SK-N-SH (cell line): Measurements from ENCODE around the gene MARCKSL1. TPM values are rescaled to one million over a fixed set of nuclear protein-coding genes. Genes with fewer than 3 reads are reported as not detected.

Source experiments
- CTCF ChIA-PET: fragments of 300-600, 350-600 bp; formaldehyde crosslinking; extraction: SDS; loops from one replicate; lab custom pipeline; 2021; lab: Yijun Ruan, JAX
- POLR2A ChIA-PET: fragments of 350-600 bp; sonication (Branson Sonifier 250); formaldehyde crosslinking; extraction: SDS; loops from one replicate; lab custom pipeline; 2020; ENCODE audit warnings: antibody characterized with exemption, inconsistent platforms; lab: Yijun Ruan, JAX
- DNase-seq: peaks from one replicate; pipeline ENCODE4 v3.0.0; 2012
- H2AFZ ChIP-seq: fragments of 200-600 bp; sonication (generic); 2 replicates; pipeline ENCODE4 v1.8.1; 2016; ENCODE audit warnings: antibody characterized with exemption, mild to moderate bottlenecking, low read depth
- H3F3A ChIP-seq: fragments of 200-600 bp; sonication (generic); replicated peaks from 2 replicates; pipeline ENCODE3; 2016; ENCODE audit warnings: antibody characterized with exemption, mild to moderate bottlenecking; ENCODE audit not compliant: insufficient read depth
- H3K27ac ChIP-seq, 2 experiments: fragments of 200-500 bp in 1 of 2; fragments of 200-600 bp in 1 of 2; sonication (Bioruptor generic) in 1 of 2; sonication (generic), shearing (Covaris generic) in 1 of 2; 2 replicates each; pipeline versions ENCODE4 v1.5.1 to v1.6.1; 2014 to 2016; ENCODE audit warnings: low read depth in 2 of 2, inconsistent platforms in 1 of 2, low read length in 1 of 2, mild to moderate bottlenecking in 1 of 2, mixed read lengths in 1 of 2
- H3K27me3 ChIP-seq: fragments of 200-600 bp; sonication (generic), shearing (Covaris generic); 2 replicates; pipeline ENCODE4 v1.6.1; 2016; ENCODE audit warnings: mixed run types; ENCODE audit not compliant: insufficient read depth
- H3K36me3 ChIP-seq, 2 experiments: fragments of 200-500 bp in 1 of 2; fragments of 200-600 bp in 1 of 2; sonication (Bioruptor generic) in 1 of 2; sonication (generic) in 1 of 2; replicated peaks in 1 of 2; 2 replicates each; pipeline versions ENCODE3 to v1.5.1; 2014 to 2016; ENCODE audit warnings: low read length in 1 of 2, mild to moderate bottlenecking in 1 of 2; ENCODE audit not compliant: insufficient read depth in 2 of 2, control insufficient read depth in 1 of 2
- H3K4me1 ChIP-seq, 2 experiments: fragments of 200-500 bp in 1 of 2; fragments of 200-600 bp in 1 of 2; sonication (Bioruptor generic) in 1 of 2; sonication (generic), shearing (Covaris generic) in 1 of 2; 2 replicates each; pipeline versions ENCODE4 v1.5.1 to v1.6.1; 2014 to 2016; ENCODE audit warnings: low read depth in 1 of 2, low read length in 1 of 2, mixed run types in 1 of 2; ENCODE audit not compliant: insufficient read depth in 2 of 2, control insufficient read depth in 1 of 2
- H3K4me2 ChIP-seq: fragments of 200-600 bp; sonication (generic), shearing (Covaris generic); 2 replicates; pipeline ENCODE4 v1.6.1; 2017; ENCODE audit warnings: mixed run types
- H3K4me3 ChIP-seq, 2 experiments: fragments of 200-500 bp in 1 of 2; fragments of 200-600 bp in 1 of 2; sonication (Bioruptor generic) in 1 of 2; sonication (generic), shearing (Covaris generic) in 1 of 2; 2 replicates each; pipeline versions ENCODE4 v1.5.1 to v1.8.1; 2014 to 2016; ENCODE audit warnings: low read depth in 2 of 2, inconsistent platforms in 1 of 2, low read length in 1 of 2, mild to moderate bottlenecking in 1 of 2, mixed read lengths in 1 of 2, moderate library complexity in 1 of 2
- H3K79me2 ChIP-seq: fragments of 200-600 bp; sonication (generic); 2 replicates; pipeline ENCODE4 v1.8.1; 2017; ENCODE audit warnings: mild to moderate bottlenecking; ENCODE audit not compliant: insufficient read depth
- H3K9ac ChIP-seq: fragments of 200-600 bp; sonication (generic); 2 replicates; pipeline ENCODE4 v1.6.1; 2017; ENCODE audit warnings: mixed run types
- H3K9me2 ChIP-seq: fragments of 200-600 bp; sonication (generic); 2 replicates; pipeline ENCODE4 v1.6.1; 2017; ENCODE audit warnings: mixed run types
- H3K9me3 ChIP-seq: fragments of 200-600 bp; sonication (generic); 2 replicates; pipeline ENCODE4 v1.6.1; 2017; ENCODE audit warnings: mixed run types, mild to moderate bottlenecking, moderate library complexity
- H4K20me1 ChIP-seq: fragments of 200-600 bp; sonication (generic); 2 replicates; pipeline ENCODE4 v1.6.1; 2017; ENCODE audit warnings: mild to moderate bottlenecking, mixed run types; ENCODE audit not compliant: insufficient read depth
- ELF1 ChIP-seq: IDR thresholded peaks from 2 replicates; pipeline ENCODE4 v1.4.0; 2012
- FOXJ3 ChIP-seq: sonication (generic); formaldehyde crosslinking; IDR thresholded peaks from 2 replicates; pipeline ENCODE4 v1.5.1; 2020; ENCODE audit warnings: mild to moderate bottlenecking, missing genetic modification reagents
- FOXM1 ChIP-seq: IDR thresholded peaks from 2 replicates; pipeline ENCODE4 v1.4.0; 2012; ENCODE audit warnings: low read depth, mild to moderate bottlenecking
- GATA2 ChIP-seq: sonication (generic); formaldehyde crosslinking; IDR thresholded peaks from 2 replicates; pipeline ENCODE4 v1.5.0; 2020; ENCODE audit warnings: mild to moderate bottlenecking, missing genetic modification reagents
- IRF3 ChIP-seq: fragments of 150-350 bp; IDR thresholded peaks from 2 replicates; pipeline ENCODE4 v1.6.1; 2016; ENCODE audit warnings: mild to moderate bottlenecking, low read depth, low read length
- JUND ChIP-seq: IDR thresholded peaks from 2 replicates; pipeline ENCODE4 v1.4.0; 2012
- MAX ChIP-seq: IDR thresholded peaks from 2 replicates; pipeline ENCODE4 v1.4.0; 2012; ENCODE audit warnings: low read depth
- MEF2A ChIP-seq: IDR thresholded peaks from 2 replicates; pipeline ENCODE4 v1.4.0; 2012; ENCODE audit warnings: low read depth, borderline replicate concordance
- MXI1 ChIP-seq: IDR thresholded peaks from 2 replicates; pipeline ENCODE4 v1.6.1; 2012; ENCODE audit warnings: mild to moderate bottlenecking, low read depth, low read length, improper control_type of control experiment
- NRF1 ChIP-seq: IDR thresholded peaks from 2 replicates; pipeline ENCODE4 v1.6.1; 2012; ENCODE audit warnings: low read depth, mild to moderate bottlenecking, low read length
- PBX3 ChIP-seq: IDR thresholded peaks from 2 replicates; pipeline ENCODE4; 2012
- POLR2AphosphoS5 ChIP-seq: IDR thresholded peaks from 2 replicates; pipeline ENCODE4 v1.6.1; 2012; ENCODE audit warnings: low read depth, low read length
- RAD21 ChIP-seq: IDR thresholded peaks from 2 replicates; pipeline ENCODE4 v1.6.1; 2012; ENCODE audit warnings: mild to moderate bottlenecking, low read length
- RCOR1 ChIP-seq: fragments of 150-350 bp; IDR thresholded peaks from 2 replicates; pipeline ENCODE4 v1.6.1; 2017; ENCODE audit warnings: antibody characterized with exemption, low read length
- REST ChIP-seq: IDR thresholded peaks from 2 replicates; pipeline ENCODE4 v1.6.1; 2012; ENCODE audit warnings: mild to moderate bottlenecking, low read depth, low read length, moderate library complexity
- SIN3A ChIP-seq: IDR thresholded peaks from 2 replicates; pipeline ENCODE4 v1.6.1; 2012; ENCODE audit warnings: low read depth, mild to moderate bottlenecking, low read length, moderate library complexity, borderline replicate concordance
- SMC3 ChIP-seq: IDR thresholded peaks from 2 replicates; pipeline ENCODE4 v1.6.1; 2012; ENCODE audit warnings: low read depth, low read length, improper control_type of control experiment
- TAF1 ChIP-seq: IDR thresholded peaks from 2 replicates; pipeline ENCODE4 v1.6.1; 2012; ENCODE audit warnings: low read depth, mild to moderate bottlenecking, low read length, moderate library complexity, borderline replicate concordance
- USF2 ChIP-seq: fragments of 150-350 bp; IDR thresholded peaks from 2 replicates; pipeline ENCODE4 v1.6.1; 2017; ENCODE audit warnings: antibody characterized with exemption, low read length, low read depth, borderline replicate concordance
- WGBS: methylation state at CpG from one replicate; pipeline ENCODE4 v1.1.6; 2017; ENCODE audit warnings: low lambda C conversion rate; 5-methylcytosine and 5-hydroxymethylcytosine counted together
- polyA plus RNA-seq, 3 experiments: library from polyadenylated mRNA; depleted of rRNA; stranded (reverse); fragments of >200 nt; gene quantifications; 2 replicates each; pipeline ENCODE4 v1.2.3, GENCODE V29; 2012

Gene MARCKSL1
- polyA plus RNA-seq, 1 of the 3 experiments (the other 2 are of a cell fraction): 275 TPM

GRCh38 chr1:32291145-32291707, 44.8 kb downstream of the MARCKSL1 start:
- Histone ChIP-seq H3K79me2 (peaks cover 43% of the 10 kb centered on the region), H3K9me3 (no peaks in the 10 kb centered on the region), H3K4me3 (peak overlapping the region; percentile 71 to 98), H3K4me1 (peaks cover 0 to 8% of the 10 kb centered on the region in 2 experiments; a peak in 2 of 4 replicates), H3K9ac (peak overlapping the region; percentile 92; the same call in 1 of the 2 replicates), H3K9me2 (no peaks in the 10 kb centered on the region), H3K27me3 (no peaks in the 10 kb centered on the region), H3K36me3 (no peaks in the 10 kb centered on the region), H3F3A (peaks cover 20% of the 10 kb centered on the region), H3K27ac (peak overlapping the region; percentile 9 to 67; a peak in 2 of 4 replicates), H3K4me2 (peak overlapping the region; percentile 93), H2AFZ (peak overlapping the region; percentile 87), H4K20me1 (0 out of 2 replicates have a peak, but pooled peaks cover 6% of the 10 kb centered on the region)
- DNase-seq: no peak
- ChIA-PET CTCF (interaction anchor here (0.9 to 1.6 kb wide), 3 partner anchors 28 to 61 kb away, joined by 3 to 5 read pairs (median 4); no protein-coding TSS in a partner anchor), POLR2A (interaction anchor here (0.6 to 1.7 kb wide), 2 partner anchors 45 to 693 kb away, joined by 3 to 11 read pairs; partner anchors contain the start of gene MARCKSL1)
- TF ChIP-seq MAX: no peak
- TF ChIP-seq USF2: no peak
- no peak for TF ChIP-seq MEF2A
- TF ChIP-seq FOXM1: no peak
- no peak for TF ChIP-seq FOXJ3
- TF ChIP-seq ELF1: no peak
- TF ChIP-seq NRF1: no peak
- no peak for TF ChIP-seq GATA2 (CRISPR knock-in tag)
- TF ChIP-seq TAF1: no peak
- TF ChIP-seq PBX3: no peak
- no peak for TF ChIP-seq SIN3A
- TF ChIP-seq IRF3: no peak
- no peak for TF ChIP-seq RAD21
- no peak for TF ChIP-seq JUND
- no peak for TF ChIP-seq RCOR1
- 52% methylated on average over 10 of the region's 10 CpGs for WGBS

GRCh38 chr1:32289256-32289655, 46.8 kb downstream of the MARCKSL1 start:
- H3F3A ChIP-seq: peaks cover 20% of the 10 kb centered on the region
- no peaks in the 10 kb centered on the region for H3K36me3 ChIP-seq
- H3K4me3 ChIP-seq: no peak overlapping the region
- peaks cover 23% of the 10 kb centered on the region for H3K79me2 ChIP-seq
- no peak overlapping the region for H3K4me2 ChIP-seq
- H3K9me3 ChIP-seq: no peaks in the 10 kb centered on the region
- H4K20me1 ChIP-seq: no peaks in the 10 kb centered on the region
- ChIA-PET POLR2A (no interaction called here), CTCF (no interaction called here)
- TF ChIP-seq ELF1 (no peak), REST (no peak), MEF2A (no peak), MXI1 (no peak), MAX (no peak), SMC3 (no peak), SIN3A (no peak), POLR2AphosphoS5 (no peak), RCOR1 (no peak), TAF1 (no peak)
- no peak for DNase-seq
- WGBS: 95% methylated on average over 7 of the region's 7 CpGs
- H2AFZ ChIP-seq: no peak overlapping the region
- H3K9me2 ChIP-seq: no peaks in the 10 kb centered on the region
- H3K9ac ChIP-seq: no peak overlapping the region
- no peak overlapping the region for H3K27ac ChIP-seq
- no peaks in the 10 kb centered on the region for H3K27me3 ChIP-seq
- peaks cover 0 to 8% of the 10 kb centered on the region in 2 experiments; a peak in 2 of 4 replicates for H3K4me1 ChIP-seq
